Spleen (tissue), 11 donors: ENCODE results near the gene MADD. TPM values are rescaled to one million over a fixed set of nuclear protein-coding genes. Genes with fewer than 3 reads are reported as not detected.
A peak's percentile ranks its signal among the peaks of the same experiment; 100 is the strongest.

ENCODE experiments used
- DNase-seq: peaks from one replicate; pipeline ENCODE4 v3.0.0-alpha.2; 2020
- H3K27ac ChIP-seq, 8 donors: fragments of 200-600 bp; sonication (generic) in 7 of 8; 1 replicate in 4 of 8; 2 replicates in 4 of 8; pipeline versions ENCODE4 v1.5.0 to v1.8.0; 2016 to 2021; ENCODE audit warnings: inconsistent platforms in 4 of 8, mild to moderate bottlenecking in 4 of 8, moderate library complexity in 1 of 8
- H3K27me3 ChIP-seq, 7 donors: fragments of 200-600 bp; sonication (generic) in 6 of 7; replicated peaks in 1 of 7; 1 replicate in 4 of 7; 2 replicates in 3 of 7; pipeline versions ENCODE4 v1.5.0 to v1.8.0; 2016 to 2021; ENCODE audit warnings: inconsistent platforms in 3 of 7, mild to moderate bottlenecking in 1 of 7
- H3K36me3 ChIP-seq, 6 donors: fragments of 200-600 bp; sonication (generic) in 5 of 6; 1 replicate in 4 of 6; 2 replicates in 2 of 6; pipeline versions ENCODE4 v1.5.0 to v1.8.0; 2016 to 2021; ENCODE audit warnings: inconsistent platforms in 2 of 6
- H3K4me1 ChIP-seq, 6 donors: fragments of 200-600 bp; sonication (generic) in 5 of 6; 1 replicate in 3 of 6; 2 replicates in 3 of 6; pipeline versions ENCODE4 v1.5.0 to v1.8.0; 2016 to 2021; ENCODE audit warnings: inconsistent platforms in 3 of 6
- H3K4me3 ChIP-seq, 8 donors: fragments of 200-600 bp; sonication (generic) in 7 of 8; 1 replicate in 4 of 8; 2 replicates in 4 of 8; pipeline versions ENCODE4 v1.5.0 to v1.8.0; 2016 to 2021; ENCODE audit warnings: inconsistent platforms in 4 of 8, mild to moderate bottlenecking in 4 of 8, moderate library complexity in 2 of 8
- H3K9me3 ChIP-seq, 8 donors: fragments of 200-600 bp; sonication (generic) in 7 of 8; 1 replicate in 4 of 8; 2 replicates in 4 of 8; pipeline versions ENCODE4 v1.5.0 to v1.8.0; 2016 to 2021; ENCODE audit warnings: inconsistent platforms in 4 of 8
- POLR2A ChIP-seq, 3 donors: fragments of 450-650 bp; IDR thresholded peaks; one replicate each; pipeline ENCODE4 v1.5.1; 2017; ENCODE audit warnings: antibody characterized with exemption in 3 of 3, mild to moderate bottlenecking in 1 of 3
- POLR2AphosphoS5 ChIP-seq, 3 donors: sonication (generic); formaldehyde crosslinking; IDR thresholded peaks; one replicate each; pipeline ENCODE4 v1.5.1; 2017; ENCODE audit warnings: antibody characterized with exemption in 3 of 3
- WGBS, 5 donors: extraction: QIAGEN DNeasy Blood & Tissue Kit in 3 of 5; methylation state at CpG; one replicate each; pipeline versions ENCODE4 v1.1.5 to v1.1.7; 2013 to 2018; 5-methylcytosine and 5-hydroxymethylcytosine counted together
- intact Hi-C: fragments of 100-400 bp; cut with DNase I; formaldehyde crosslinking; loops from one replicate; pipeline ENCODE4 v1.15.0; 2023; ENCODE audit warnings: low total_unique reads
- polyA plus RNA-seq, 3 donors: library from polyadenylated mRNA; stranded (reverse); fragments of 200-250 nt; gene quantifications; one replicate each; pipeline ENCODE4 v1.2.1, GENCODE V29; 2013
- total RNA-seq, 7 donors: library from RNA; depleted of rRNA in 3 of 7; stranded (reverse); fragments of >200 nt in 3 of 7; fragmentation: NEBNext Ultra II Directional in 4 of 7; extraction: Animal tissue kit (Norgen Biotek cat#: 25700) in 4 of 7; gene quantifications; one replicate each; pipeline versions ENCODE4 v1.1.0 to v1.2.1, GENCODE V29; 2016 to 2021
- TF ChIP-seq, protein P1 (sequence below), 11 experiments: fragments of 200-600 bp in 7 of 11; fragments of 450-650 bp in 4 of 11; sonication (generic) in 4 of 11; IDR thresholded peaks in 8 of 11; conservative IDR thresholded peaks in 3 of 11; 1 replicate in 7 of 11; 2 replicates in 4 of 11; pipeline versions ENCODE4 v1.4.0 to v1.8.0; 2016 to 2021; ENCODE audit warnings: antibody characterized with exemption in 11 of 11, inconsistent platforms in 4 of 11, mild to moderate bottlenecking in 1 of 11
- donor health status: healthy with polysubstance abuse.
- donor health status: DM: no; HTN: no; CAD: no; lungs with moderate emphysema.
- donor health status: DM: no; HTN: no; CAD: no.
- donor health status: Bipolar disorder and iron deficiency.
- donor health status: healthy.
- donor health status: DM: no; HTN: no; CAD: no.
- donor health status: DM: yes; HTN: yes; CAD: no.

Gene MADD
- total and polyA plus RNA-seq, 10 donors: 15.7 to 82.4 (median 63.3) TPM

DNA sequence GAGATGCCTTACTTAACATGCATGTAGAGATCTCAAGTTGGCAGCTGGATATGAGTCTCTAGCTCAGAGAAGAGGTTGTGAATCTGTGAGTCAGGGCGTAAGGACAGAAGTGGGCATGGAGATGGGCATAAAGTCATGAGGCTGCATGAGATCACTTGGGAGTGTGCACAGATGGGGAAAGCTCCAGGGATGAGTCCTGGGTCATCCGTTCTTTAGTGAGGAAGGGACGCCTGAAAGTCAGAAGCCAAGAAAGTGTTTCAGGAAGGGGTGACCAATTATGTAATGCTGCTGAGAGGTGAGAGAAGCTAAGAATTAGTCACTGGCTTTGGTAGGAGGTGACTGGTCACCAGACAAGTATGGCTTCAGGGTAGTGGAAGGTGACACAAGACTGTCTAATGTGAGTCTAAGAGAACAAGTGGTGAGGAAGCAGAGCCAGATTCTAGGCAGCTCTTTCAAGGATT lies 28.1 kb upstream of the MADD start:
- TF ChIP-seq, protein P1, sequence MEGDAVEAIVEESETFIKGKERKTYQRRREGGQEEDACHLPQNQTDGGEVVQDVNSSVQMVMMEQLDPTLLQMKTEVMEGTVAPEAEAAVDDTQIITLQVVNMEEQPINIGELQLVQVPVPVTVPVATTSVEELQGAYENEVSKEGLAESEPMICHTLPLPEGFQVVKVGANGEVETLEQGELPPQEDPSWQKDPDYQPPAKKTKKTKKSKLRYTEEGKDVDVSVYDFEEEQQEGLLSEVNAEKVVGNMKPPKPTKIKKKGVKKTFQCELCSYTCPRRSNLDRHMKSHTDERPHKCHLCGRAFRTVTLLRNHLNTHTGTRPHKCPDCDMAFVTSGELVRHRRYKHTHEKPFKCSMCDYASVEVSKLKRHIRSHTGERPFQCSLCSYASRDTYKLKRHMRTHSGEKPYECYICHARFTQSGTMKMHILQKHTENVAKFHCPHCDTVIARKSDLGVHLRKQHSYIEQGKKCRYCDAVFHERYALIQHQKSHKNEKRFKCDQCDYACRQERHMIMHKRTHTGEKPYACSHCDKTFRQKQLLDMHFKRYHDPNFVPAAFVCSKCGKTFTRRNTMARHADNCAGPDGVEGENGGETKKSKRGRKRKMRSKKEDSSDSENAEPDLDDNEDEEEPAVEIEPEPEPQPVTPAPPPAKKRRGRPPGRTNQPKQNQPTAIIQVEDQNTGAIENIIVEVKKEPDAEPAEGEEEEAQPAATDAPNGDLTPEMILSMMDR (IDR thresholded peaks at IDR 0.05 in 8 of 11, conservative IDR thresholded peaks at IDR 0.05 in 3 of 11): no peak
- TF ChIP-seq POLR2A (IDR thresholded peaks at IDR 0.05) (no peak), POLR2AphosphoS5 (IDR thresholded peaks at IDR 0.05) (no peak)
- H3K4me3 ChIP-seq: no peak overlapping the region
- peaks cover under 1 to 18% (median 6%) of the 10 kb centered on the region in 6 donors for H3K4me1 ChIP-seq
- H3K36me3 ChIP-seq: peaks cover 0 to 100% (median 78%) of the 10 kb centered on the region in 6 donors
- H3K27ac ChIP-seq: peak overlapping the region in 2 of 8 donors; percentile 4 to 21
- no peak for DNase-seq
- no peaks in the 10 kb centered on the region for H3K9me3 ChIP-seq
- intact Hi-C loops: no loop called here
- H3K27me3 ChIP-seq: no peaks in the 10 kb centered on the region
- 79 to 96% (median 90%) methylated on average over 3 of the region's 3 CpGs for WGBS, 5 donors

DNA sequence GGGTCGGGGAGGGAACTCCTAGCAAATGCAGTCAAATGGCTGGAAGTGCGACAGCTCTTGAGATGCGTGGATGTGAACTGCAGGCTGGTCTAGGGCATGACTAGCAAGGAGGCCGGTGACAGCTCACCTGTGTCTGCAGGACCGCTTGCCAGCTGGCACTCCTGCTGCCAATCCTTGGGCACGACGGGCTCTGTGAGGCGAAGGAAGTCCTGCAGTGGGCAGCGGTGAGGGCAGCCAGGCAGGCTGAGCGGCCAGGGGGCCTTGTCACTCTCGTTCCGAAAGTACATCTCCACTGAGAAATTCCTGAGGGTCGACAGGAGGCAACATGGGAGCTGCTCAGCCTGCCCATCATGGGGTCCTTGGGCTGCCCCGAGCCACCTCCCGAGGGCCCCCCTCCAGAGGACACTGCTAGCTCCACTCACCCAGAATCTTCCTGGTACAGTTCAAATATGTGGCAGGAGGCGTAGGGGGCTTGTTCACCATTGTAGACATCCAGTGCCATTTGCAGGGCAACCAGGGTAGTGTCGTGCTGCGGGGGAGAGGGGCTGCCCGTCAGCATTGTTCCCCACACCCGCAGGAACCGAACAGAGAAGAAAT lies 27.2 kb upstream of the MADD start:
- H3K27ac ChIP-seq: peak overlapping the region in 2 of 8 donors; percentile 4 to 42
- H3K27me3 ChIP-seq: no peaks in the 10 kb centered on the region
- WGBS, 5 donors: 84 to 96% (median 95%) methylated on average over 19 to 21 of the region's 21 CpGs
- intact Hi-C loops: no loop called here
- H3K36me3 ChIP-seq: peaks cover 0 to 99% (median 77%) of the 10 kb centered on the region in 6 donors
- H3K4me1 ChIP-seq: peaks cover 7 to 26% (median 14%) of the 10 kb centered on the region in 6 donors
- TF ChIP-seq, protein P1 (IDR thresholded peaks at IDR 0.05 in 8 of 11, conservative IDR thresholded peaks at IDR 0.05 in 3 of 11): no peak
- TF ChIP-seq POLR2A (IDR thresholded peaks at IDR 0.05) (no peak), POLR2AphosphoS5 (IDR thresholded peaks at IDR 0.05) (peak in 2 of 3 donors; percentile 10 to 58)
- no peak overlapping the region for H3K4me3 ChIP-seq
- H3K9me3 ChIP-seq: no peaks in the 10 kb centered on the region
- peak; percentile 76 for DNase-seq

DNA sequence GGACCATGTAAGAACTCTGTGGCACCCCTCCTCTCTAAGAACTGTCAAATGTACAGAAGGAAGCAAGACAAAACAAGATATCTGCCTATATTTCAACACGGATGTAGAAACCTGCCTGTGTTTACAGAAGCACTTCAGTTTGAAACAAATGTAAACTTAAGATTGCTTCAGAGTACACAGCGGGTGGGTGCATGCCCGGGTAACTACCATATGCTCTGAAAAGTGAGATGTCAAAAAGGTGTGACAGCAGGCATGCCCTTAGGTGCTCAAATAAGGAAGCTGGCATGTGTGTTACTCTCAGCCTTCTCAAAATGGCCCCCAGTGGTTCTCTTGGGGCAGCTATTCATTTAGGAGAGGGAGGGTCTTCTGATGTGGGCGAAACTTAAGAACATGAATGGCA lies 26.5 kb upstream of the MADD start:
- H3K27ac ChIP-seq: peak overlapping the region in 2 of 8 donors; percentile 18 to 42
- H3K36me3 ChIP-seq: peaks cover 0 to 91% (median 71%) of the 10 kb centered on the region in 6 donors
- TF ChIP-seq POLR2A (IDR thresholded peaks at IDR 0.05): no peak
- TF ChIP-seq, protein P1 (IDR thresholded peaks at IDR 0.05 in 8 of 11, conservative IDR thresholded peaks at IDR 0.05 in 3 of 11): no peak
- no peak for TF ChIP-seq POLR2AphosphoS5 (IDR thresholded peaks at IDR 0.05)
- H3K9me3 ChIP-seq: no peaks in the 10 kb centered on the region
- WGBS, 5 donors: 83 to 95% (median 89%) methylated on average over 4 of the region's 4 CpGs
- intact Hi-C loops: no loop called here
- DNase-seq: no peak
- peaks cover 12 to 33% (median 20%) of the 10 kb centered on the region in 6 donors for H3K4me1 ChIP-seq
- H3K4me3 ChIP-seq: no peak overlapping the region
- H3K27me3 ChIP-seq: no peaks in the 10 kb centered on the region
